ENCODE data around the gene TEX14. TPM values are rescaled to one million over a fixed set of nuclear protein-coding genes. Genes with fewer than 3 reads are reported as not detected.

Gene TEX14
- total RNA-seq, 1 experiment from 2014 or later = not detected

DNA sequence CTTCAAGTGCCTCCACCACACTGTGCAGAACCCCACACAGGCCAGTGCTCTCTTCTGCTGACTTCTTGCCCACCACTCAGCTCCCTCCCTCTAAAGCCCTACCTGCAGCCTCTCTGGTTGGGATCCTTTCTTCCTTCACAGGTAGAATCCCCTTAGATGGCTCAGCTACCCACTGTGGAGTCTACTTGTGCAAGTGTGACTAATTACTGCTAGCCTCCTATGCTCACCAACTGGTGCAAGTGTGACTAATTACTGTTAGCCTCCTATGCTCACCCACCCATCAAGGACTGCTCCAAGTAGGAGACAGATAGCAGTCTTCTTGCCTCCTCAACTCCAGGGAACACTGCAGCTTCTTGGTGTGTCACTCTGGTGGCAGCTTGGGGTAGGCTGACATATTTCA, 43.6 kb downstream of the TEX14 start:
- DNase-seq (ENCODE audit: low read depth) = no peak

DNA sequence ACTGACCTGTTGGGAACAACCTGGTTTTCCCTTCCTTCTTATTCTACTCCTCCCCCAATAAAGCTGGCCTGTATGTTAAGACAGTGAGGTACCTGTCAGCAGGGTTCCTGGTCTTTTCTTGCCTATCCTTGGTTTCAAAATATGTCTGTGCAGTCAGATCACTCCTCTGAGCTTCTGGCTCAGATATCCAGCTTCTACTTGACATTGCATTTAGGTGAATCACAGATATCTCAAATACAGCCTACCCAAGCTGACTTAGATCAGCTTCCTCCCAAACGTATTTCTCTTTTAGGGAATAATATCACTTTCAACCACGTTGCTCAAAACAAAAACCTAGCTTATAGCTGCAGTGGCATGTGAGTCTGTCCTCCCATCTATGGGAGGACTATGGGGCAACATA, 48.7 kb downstream of the TEX14 start:
- peak; percentile 38 for DNase-seq (ENCODE audit: low read depth)

DNA sequence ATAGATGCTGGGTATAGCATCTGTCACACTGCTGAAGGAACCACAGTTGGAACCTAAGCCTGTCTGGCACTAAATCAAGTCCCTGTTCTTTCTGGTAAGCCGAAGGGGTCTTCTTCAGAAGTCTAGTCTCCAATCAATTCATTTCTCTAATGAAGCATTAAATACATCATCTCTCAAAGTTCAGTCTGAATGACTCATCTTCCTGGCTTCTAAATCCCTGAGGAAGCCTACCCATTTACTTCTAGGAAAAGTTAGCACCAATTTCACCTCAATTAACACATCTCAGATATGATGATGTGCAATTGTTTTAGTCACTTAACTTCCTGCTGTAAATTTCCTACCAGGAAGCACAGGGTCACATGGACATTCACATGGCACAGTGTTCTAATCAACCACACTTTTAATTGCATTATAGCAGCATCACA, 49.9 kb downstream of the TEX14 start:
- DNase-seq (ENCODE audit: low read depth) = no peak

DNA sequence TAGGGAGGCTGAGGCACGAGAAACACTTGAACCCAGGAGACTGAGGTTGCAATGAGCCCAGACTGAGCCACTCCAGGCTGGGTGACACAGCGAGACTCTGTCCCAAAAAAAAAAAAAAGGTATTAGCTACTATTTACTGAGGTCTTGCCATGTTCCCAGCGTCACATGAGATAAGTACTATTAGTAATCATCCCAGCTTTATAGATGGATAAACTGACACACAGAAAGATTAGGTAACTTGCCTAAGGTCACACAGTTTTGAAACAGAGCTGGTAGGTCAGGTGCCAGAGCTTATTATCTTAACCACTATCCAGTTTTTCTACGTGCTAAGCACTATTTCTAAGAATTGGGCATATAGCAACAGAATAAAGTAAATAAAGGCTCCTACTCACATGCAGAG, 51.6 kb downstream of the TEX14 start:
- DNase-seq (ENCODE audit: low read depth) = no peak

DNA sequence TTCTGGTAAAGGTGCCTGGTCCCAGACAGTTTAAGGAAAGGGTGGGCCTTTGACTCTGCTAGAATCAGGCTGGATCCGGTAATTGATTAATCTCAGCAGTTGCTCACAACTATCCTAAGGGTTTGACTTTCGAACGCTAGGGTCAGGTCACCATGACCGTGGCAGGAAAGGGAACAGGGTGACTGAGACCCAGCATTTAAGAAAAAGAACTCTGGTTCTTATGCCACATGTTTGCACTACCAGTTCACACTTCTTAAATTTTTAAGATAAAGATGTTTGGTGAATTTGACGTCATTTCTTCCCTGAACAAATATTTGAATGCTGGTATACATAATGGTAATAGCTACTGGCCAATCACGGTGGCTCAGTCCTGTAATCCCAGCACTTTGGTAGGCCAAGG, 52.2 kb downstream of the TEX14 start:
- no peak for DNase-seq (ENCODE audit: low read depth)

DNA sequence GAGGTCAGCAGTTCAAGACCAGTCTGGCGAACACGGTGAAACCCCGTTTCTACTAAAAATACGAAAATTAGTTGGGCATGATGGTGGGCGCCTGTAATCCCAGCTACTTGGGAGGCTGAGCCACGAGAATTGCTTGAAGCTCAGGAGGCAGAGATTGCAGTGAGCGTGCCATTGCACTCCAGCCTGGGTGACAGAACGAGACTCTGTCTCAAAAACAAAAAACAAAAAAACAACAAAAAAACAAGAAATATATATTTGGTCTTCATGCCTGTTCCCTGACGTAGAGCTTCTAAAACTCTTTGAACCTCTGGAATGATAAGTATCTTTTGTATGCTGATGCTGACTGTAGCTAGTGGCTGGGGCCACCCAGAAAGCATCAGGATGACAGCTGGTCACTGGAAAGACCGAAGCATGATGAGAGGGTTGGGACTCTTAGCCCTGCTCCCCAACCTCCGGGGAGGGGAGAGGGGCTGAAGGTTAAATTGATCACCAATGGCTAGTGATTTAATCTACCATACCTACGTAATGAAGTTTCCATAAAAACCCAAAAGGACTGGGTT, 54.8 kb downstream of the TEX14 start:
- DNase-seq (ENCODE audit: low read depth) = no peak

DNA sequence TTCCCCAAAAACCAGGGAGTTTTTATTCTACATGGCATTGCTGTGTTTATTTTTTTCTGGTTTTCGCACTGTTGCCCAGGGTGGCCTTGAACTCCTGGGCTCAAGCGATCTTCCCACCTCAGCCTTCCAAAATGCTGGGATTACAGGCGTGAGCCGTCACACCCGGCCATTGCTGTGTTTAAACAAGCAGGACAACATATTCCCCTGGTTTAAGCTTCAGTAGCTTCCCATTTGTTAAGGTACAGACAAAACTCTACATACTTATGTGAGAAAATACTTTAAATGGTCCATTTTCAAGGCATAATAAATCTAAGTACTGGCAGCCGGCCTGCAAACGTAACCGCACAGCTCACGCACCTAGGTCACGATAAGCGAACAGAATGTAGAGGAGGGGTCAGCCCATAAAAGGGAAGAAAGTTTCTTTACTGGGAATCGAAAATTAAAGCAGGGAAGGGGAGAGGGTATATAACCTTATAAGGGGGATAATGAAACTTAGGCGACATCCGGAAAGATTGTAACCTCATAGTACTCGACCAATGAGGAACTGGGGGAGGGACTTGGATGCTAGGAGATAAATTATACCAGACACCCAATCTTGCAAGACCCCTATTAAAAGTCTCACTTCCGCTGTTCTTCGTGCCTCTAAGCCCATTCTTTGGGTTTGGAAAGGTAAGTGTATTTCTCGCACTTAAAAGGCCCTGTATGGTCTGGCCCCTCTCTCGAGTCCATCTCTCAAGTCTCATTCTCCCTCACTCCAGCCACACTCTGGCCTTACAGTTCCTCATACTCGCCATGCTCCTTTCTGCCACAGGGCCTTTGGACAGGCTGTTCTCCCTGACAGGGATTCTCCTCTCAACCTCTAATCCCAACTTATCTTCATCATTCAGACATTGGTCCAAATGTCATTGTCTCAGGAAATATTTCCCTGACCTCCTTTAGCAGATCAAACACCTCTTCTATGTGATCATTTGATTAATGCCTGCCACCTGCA, 59.2 kb downstream of the TEX14 start:
- DNase-seq (ENCODE audit: low read depth) = no peak

DNA sequence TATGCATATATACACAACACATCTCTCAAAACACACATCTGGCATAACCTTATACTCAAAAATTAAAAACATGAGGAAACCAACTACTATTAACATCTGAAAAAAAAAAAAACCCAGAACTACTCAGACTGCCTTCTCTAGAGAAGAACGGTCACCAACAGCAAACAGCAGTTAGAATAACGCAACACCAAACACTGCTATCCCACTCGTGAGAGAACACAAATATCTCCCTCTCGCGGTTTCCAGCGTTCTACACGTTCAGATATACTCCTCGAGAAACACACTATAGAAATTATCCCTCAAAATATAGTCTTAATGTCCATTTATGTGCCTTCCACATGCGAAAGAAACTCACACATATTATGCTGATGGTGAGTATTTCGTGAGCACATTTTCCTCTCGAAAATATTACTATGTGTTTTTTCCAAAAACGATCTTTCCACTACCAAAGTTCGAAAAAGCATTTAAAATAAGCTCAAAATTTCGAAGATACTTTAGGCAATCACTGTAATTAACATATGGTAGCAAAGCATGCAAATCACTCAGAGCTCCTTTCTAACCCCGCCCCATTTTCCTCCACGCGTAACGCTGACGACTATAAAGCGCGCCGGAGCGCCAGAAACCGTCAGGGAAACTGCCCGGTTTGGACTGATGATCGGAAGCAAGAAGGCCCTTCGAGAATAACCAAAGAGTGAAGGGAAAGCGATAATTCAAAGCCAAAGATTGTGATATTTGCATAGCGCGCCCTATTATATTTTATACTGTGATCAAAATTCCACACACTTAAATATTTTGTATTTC, 60.1 kb downstream of the TEX14 start:
- DNase-seq (ENCODE audit: low read depth) = peak; percentile 93

DNA sequence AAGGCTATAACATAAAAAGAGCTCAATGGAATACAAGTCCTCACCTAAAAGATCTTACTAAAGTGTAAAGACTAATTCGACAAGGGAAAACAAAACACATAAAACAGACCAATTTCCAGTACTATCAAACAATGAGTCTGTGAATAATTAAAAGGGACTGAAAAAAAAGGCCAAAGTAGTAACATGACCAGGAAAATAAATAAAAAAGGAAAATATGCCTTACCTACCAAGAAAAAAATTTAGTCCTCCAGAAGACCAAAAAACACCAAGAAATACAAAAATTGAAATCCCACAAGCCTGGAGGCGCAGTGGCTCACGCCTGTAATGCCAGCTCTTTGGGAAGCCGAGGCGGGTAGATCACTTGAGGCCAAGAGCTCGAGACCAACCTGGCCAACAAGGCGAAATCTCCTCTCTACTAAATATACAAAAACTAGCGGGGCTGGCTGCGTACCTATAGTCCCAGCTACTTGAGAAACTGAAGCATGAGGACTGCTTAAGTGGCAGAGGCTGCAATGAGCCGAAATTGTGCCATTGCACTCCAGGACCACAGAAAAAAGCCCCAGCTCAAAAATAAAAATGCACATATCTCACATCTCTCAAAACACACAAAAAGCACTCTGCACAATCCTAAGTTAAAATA, 60.8 kb downstream of the TEX14 start:
- peak; percentile 90 for DNase-seq (ENCODE audit: low read depth)

DNA sequence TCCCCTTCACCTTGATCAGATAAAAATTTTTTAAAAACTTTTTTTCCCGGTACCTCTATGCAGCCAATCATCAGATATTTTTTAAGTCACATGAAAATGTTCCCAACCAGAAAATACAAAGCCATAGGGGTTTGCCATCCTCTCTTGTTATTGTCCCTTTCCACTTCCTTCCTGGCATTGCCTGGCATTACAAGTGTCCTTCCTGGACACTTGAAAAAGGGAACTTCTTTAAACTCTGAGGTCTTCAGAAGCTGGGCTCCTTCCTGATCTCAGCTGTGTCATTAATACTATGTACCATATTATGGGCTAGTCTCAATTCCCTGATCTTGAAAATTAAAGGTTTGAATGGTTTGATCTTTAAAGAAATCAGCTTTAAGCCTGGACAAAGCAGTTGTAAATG, 64.9 kb downstream of the TEX14 start:
- no peak for DNase-seq (ENCODE audit: low read depth)

DNA sequence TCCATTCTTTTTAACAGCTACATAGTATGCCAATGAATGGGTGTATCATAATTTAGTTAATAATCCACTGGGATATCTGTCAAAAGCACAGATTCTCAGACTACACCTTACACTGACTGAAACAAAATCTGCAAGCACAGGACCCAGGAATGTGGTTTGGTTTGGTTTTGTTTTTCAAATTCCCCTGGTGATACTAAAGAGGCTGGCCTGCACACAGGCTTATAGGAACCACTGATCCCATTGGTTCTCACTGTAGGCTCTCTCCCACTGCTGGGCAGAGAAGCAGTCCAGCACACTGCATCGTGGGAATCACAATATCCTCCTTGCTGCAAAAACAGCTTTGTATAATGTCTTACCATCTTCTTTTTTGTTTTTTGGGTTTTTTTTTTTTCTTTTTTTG, 67.1 kb downstream of the TEX14 start:
- no peak for DNase-seq (ENCODE audit: low read depth)

DNA sequence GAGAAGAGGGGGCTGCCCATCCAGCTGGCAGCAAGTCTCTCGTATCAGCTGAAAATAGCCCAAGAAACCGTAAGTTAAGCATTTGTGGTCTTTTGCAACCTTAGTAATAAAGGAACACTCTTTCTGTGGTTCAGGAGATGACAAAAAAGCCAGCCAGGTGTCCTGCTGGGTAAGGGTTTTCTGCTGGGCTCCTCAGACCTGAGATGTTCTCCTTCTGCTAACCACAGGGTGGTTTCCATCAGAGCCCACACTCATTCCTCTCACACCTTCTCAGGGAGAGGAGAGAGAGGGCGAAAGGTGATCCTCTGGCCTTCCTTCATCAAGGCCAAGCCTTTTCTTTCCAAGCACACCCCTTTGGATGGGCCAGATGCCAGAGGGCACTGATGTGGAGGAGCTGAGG, 70.7 kb downstream of the TEX14 start:
- no peak for DNase-seq (ENCODE audit: low read depth)

DNA sequence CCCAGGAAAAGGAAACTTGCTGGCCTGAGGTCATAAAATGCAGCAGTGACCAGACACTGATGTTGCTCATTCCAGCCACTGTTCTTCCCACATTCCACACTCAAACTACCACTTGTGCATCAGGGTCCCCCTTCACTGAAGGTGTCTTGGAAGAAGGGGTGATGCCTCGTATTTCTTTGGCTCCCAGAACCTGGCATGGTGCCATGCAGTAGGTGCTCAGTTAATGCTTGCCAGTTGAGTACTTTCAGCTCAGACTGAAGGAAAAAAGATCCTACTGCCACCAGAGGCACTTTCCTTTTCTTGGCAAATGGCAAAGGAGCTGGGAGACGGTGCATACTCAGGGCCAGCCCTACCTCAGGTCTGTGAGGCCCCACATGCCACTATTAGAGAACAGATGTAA, 73.5 kb downstream of the TEX14 start:
- no peak for DNase-seq (ENCODE audit: low read depth)

DNA sequence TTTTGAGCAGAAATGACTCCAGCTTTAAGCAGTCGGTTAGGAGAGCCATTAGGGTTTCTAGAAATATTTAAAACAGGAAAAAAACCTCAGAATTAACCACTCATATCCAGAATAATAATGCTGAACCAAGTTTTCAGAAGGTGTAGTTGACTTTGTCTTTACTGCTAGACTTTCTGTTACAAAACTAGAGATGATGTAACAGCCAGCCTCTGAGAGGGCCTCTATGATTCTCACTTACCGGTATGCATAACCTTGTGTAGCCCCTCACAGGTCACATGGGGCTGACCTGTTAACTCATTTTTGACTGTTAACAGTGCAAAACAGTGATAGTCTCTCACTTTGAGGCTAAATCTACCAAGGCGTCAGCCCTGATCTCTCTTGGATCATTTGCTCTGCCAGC, 74.3 kb downstream of the TEX14 start:
- DNase-seq (ENCODE audit: low read depth) = no peak

DNA sequence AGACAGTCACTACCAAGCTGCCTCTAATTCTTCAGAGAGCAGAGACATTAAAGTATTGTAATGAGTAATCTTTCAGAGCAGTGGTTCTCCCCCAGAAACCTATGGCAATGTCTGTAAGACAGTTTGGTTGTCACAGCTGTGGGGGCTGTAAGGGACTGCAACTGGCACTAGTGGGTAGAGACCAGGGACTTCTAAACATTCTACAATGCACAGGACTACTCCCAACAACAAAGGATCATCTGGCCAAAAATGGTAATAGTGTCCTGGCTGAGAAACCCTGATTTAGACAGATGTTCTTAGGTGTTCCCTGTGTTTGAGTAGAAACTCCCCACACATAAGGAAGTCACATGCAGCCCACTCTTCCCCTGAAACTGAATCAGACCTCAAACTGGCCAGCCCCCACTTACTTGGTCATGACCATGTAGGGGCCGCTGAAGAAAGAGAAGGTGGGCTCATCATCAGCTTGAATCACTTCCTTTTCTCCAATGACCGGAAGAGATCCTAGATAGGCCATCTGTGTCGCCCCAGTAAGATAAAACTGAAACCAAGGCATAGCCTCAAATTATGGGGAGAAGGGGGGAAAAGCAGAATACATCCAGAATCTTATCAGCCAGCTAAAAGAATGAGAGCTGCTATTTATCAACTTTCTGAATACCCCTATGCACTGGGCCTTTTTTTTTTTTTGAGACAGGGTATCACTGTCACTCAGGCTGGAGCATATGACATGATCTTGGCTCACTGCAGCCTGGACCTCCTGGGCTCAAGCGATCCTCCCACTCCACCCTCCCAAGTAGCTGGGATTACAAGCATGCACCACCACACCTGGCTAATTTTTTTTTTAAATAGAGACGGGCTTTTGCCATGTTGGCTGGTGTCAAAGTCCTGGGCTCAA, 75.8 kb downstream of the TEX14 start:
- peak; percentile 4 for DNase-seq (ENCODE audit: low read depth)

DNA sequence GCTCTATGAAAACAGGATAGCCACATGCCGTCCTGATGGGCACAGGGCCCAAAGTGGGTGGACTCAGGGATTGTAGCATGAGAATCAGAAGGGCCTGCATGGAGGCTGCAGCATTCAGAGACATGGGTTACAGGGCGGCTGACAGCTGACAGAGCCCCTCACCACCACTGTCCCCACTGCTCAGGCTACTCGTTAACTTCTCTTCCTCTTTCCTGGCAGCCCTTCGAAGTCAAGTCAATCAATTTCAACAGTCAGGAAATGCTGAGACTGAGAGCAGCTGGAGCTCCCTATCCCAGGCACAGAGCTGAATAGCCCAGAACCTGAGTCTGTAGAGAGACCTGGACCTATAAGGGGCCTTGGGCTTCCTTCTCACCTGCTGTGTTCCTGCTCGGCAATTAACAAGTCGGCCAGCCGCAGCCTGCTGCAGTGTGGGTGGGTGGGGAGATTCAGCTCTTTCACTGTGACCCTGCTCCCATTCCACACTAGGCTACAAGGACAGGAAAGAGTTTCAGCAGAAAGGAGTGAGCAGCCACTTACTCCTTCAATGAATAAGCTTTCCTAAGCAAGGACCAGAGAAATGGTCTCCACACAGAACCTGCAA, 76.9 kb downstream of the TEX14 start:
- no peak for DNase-seq (ENCODE audit: low read depth)

DNA sequence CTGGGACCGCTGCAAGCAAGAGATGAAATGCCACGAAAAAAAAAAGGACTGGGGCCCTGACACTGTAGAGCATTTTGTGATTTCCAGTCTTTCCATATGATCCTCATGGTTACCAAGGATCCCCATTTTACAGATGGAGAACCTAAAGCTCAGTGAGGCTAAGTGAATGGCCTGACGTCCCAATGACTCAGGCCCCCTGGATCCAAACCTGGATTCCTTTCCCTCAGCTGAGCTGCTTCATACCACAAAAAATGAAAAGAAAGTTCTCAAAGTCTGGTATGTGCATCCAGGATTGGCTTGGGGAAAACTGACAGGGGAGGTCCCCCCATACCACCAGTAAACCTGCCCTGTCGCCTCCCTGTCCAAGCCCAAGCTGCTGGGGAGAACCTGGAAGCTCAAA, 80.5 kb downstream of the TEX14 start:
- no peak for DNase-seq (ENCODE audit: low read depth)

DNA sequence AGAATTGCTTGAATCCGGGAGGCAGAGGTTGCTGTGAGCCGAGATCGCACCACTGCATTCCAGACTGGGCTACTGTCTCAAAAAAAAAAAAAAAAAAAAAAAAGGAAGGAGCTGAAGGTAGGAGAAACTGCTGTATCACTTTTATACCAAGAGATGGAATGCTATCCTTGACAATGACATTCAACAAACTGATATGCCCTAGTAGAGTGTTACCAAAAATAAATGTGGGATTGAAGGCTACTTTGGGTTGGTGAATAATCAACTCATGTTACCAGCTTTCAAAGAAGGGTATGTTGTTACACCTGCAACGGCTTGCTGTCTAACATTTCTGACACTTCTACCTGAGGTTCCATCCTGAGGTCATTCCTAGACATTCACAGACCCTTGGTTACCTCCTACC, 84.9 kb downstream of the TEX14 start:
- DNase-seq (ENCODE audit: low read depth) = no peak

DNA sequence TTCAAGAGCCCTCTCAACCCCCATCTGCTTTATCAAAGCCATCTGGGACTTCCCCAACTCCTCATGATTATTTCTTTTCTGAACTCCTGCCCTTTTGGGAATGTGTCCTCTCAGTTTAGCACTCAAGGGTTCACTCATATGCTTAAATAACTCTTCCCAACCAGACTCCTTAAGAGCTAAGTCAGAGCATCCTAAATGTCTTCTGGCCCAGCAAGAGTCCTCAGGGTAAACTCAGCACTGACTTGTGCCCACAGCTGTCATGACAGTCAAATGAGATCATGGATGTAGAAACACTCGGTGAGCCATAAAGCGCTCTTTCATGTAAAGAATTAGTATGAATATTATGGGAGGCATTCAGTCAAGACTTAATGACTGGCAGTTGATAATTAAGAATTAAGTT, 85.9 kb downstream of the TEX14 start:
- no peak for DNase-seq (ENCODE audit: low read depth)

DNA sequence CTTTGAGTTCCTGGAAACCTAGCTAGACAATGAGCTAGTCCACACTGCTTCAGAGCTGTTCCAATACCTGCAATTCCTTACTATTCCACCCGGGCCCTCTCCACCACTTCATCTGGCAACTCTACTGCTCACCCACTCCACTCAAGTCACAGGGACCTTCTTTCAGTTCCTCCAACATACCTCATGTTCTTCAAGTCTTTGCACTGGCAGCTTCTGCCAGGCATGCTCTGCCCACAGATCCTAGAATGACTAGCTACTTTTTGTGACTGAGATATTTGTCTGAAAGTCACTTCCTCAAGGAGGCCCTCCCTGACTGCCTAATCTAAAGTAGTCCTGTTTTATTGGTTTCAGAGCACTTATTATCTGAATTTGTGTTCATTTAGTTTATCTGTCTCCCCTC, 86.4 kb downstream of the TEX14 start:
- DNase-seq (ENCODE audit: low read depth) = no peak

DNA sequence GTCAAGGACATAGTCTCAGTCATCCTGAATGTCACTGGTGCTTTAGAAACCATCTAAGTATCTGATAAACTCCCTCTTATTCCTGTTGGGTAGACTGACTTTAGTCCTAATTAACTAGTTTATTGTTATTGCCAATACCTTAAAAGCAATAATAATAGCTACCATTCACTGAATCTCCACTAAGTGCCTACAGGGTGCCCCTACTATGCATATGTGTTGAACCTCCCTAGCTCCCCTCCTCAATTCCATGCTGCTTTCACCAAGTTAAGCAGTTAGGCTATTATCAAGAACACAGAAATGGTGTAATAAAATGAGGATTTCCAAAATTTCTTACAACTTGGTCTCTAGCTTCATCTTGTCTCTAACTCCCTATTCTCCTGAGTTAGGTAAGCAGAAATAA, 89.9 kb downstream of the TEX14 start:
- no peak for DNase-seq (ENCODE audit: low read depth)

All from Daoy (cell line).